HL-60 (cell line): ENCODE results near the gene ZNF70.

Experiments
- GABPA ChIP-seq: IDR thresholded peaks from 2 replicates; pipeline ENCODE4 v1.6.1; 2012; ENCODE audit warnings: low read depth
- POLR2AphosphoS5 ChIP-seq: IDR thresholded peaks from 2 replicates; pipeline ENCODE4 v1.6.1; 2012; ENCODE audit warnings: low read depth
- REST ChIP-seq: IDR thresholded peaks from 2 replicates; pipeline ENCODE4 v1.6.1; 2012; ENCODE audit warnings: low read depth; ENCODE audit not compliant: insufficient replicate concordance
- TF ChIP-seq, protein P1 (sequence below): IDR thresholded peaks from one replicate; pipeline ENCODE4 v1.5.1; 2011; ENCODE audit warnings: low read length, control low read depth, inconsistent platforms; ENCODE audit not compliant: insufficient read depth

GRCh38 chr22:23787600-23787896, 36.6 kb upstream of the ZNF70 start:
- TF ChIP-seq, protein P1, sequence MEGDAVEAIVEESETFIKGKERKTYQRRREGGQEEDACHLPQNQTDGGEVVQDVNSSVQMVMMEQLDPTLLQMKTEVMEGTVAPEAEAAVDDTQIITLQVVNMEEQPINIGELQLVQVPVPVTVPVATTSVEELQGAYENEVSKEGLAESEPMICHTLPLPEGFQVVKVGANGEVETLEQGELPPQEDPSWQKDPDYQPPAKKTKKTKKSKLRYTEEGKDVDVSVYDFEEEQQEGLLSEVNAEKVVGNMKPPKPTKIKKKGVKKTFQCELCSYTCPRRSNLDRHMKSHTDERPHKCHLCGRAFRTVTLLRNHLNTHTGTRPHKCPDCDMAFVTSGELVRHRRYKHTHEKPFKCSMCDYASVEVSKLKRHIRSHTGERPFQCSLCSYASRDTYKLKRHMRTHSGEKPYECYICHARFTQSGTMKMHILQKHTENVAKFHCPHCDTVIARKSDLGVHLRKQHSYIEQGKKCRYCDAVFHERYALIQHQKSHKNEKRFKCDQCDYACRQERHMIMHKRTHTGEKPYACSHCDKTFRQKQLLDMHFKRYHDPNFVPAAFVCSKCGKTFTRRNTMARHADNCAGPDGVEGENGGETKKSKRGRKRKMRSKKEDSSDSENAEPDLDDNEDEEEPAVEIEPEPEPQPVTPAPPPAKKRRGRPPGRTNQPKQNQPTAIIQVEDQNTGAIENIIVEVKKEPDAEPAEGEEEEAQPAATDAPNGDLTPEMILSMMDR, result no peak
- TF ChIP-seq POLR2AphosphoS5 (no peak), REST (no peak), GABPA (no peak)
